Measurements from ENCODE around the gene GABRE.

Gene GABRE

GRCh38 chrX:151977009-151977408 lies 2.5 kb upstream of the GABRE start (continued):
- TF ChIP-seq IKZF3 (tag by site-specific recombination; IDR thresholded peaks at IDR 0.05) (no peak), ZNF292 (tag by site-specific recombination; IDR thresholded peaks at IDR 0.05; ENCODE audit: borderline replicate concordance, low read depth) (no peak), ZNF10 (tag by site-specific recombination; IDR thresholded peaks at IDR 0.05) (no peak), ZIC2 (tag by site-specific recombination; IDR thresholded peaks at IDR 0.05) (no peak), ZNF548 (tag by site-specific recombination; IDR thresholded peaks at IDR 0.05) (no peak), ZFP69B (tag by site-specific recombination; IDR thresholded peaks at IDR 0.05) (no peak), ZNF121 (tag by site-specific recombination; IDR thresholded peaks at IDR 0.05) (no peak), MYNN (tag by site-specific recombination; IDR thresholded peaks at IDR 0.05; ENCODE audit: borderline replicate concordance) (no peak), ZNF239 (tag by site-specific recombination; IDR thresholded peaks at IDR 0.05) (no peak), ZNF501 (tag by site-specific recombination; IDR thresholded peaks at IDR 0.05) (no peak)

- CTCF ChIA-PET, result interaction anchor here (0.6 to 1.1 kb wide), 3 partner anchors 8 to 841 kb away, joined by 3 to 4 read pairs (median 4); no protein-coding TSS in a partner anchor
Observed at GRCh38 chrX:151975736-151976275, 1.3 kb upstream of the GABRE start.

DNA sequence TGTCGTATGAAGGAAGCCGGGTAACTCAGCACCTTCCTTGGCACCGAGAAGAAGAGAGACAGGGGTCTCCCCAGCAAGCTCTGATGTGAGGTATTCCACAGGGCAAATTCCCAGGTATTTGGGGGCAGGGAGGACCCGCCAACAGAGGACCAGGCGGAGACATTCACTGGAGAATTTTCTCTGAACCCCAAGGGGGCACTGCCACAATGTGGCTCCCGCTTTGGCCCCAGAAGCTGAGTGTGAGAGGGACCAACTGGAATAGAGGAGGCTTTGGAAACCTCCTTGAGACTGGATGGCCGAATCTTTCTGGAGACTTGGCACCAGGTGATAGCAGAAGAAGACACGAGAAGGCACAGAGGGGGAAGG lies 735 bp upstream of the GABRE start:
- no peaks in the 10 kb centered on the region for H3K9me3 ChIP-seq (ENCODE audit: control insufficient read depth, insufficient read depth, low read depth, low read length)
- H3K27ac ChIP-seq (ENCODE audit: extremely low read depth, low read depth, low read length), result no peak overlapping the region
- H3K4me3 ChIP-seq (ENCODE audit: low read depth, low read length), result no peak overlapping the region
- H3K36me3 ChIP-seq (ENCODE audit: control insufficient read depth in 2 of 2, insufficient read depth in 1 of 2, low read length in 2 of 2), result peaks cover 0 to 9% of the 10 kb centered on the region in 2 experiments; a peak in 1 of 3 replicates
- no peak for TF ChIP-seq ZNF837 (tag by site-specific recombination; IDR thresholded peaks at IDR 0.05)
- no peak for TF ChIP-seq ZNF175 (tag by site-specific recombination; IDR thresholded peaks at IDR 0.05)
- CTCF ChIA-PET, result interaction anchor here (0.7 to 1.1 kb wide), 4 partner anchors 9 to 260 kb away, joined by 3 to 4 read pairs (median 3); no protein-coding TSS in a partner anchor
- POLR2A ChIA-PET, result no interaction called here
- H3K4me1 ChIP-seq (ENCODE audit: control insufficient read depth, insufficient read depth, low read length), result no peaks in the 10 kb centered on the region

More at GRCh38 chrX:151975736-151976275, 1.3 kb upstream of the GABRE start:
- no peaks in the 10 kb centered on the region for H3K4me1 ChIP-seq (ENCODE audit: control insufficient read depth, insufficient read depth, low read length)
- H3K4me3 ChIP-seq (ENCODE audit: low read depth, low read length), result no peak overlapping the region
- peaks cover 0 to 3% of the 10 kb centered on the region in 2 experiments; a peak in 1 of 3 replicates for H3K36me3 ChIP-seq (ENCODE audit: control insufficient read depth in 2 of 2, insufficient read depth in 1 of 2, low read length in 2 of 2)
- no peak for TF ChIP-seq ZNF26 (tag by site-specific recombination; IDR thresholded peaks at IDR 0.05)
- TF ChIP-seq SCRT2 (tag by site-specific recombination; IDR thresholded peaks at IDR 0.05), result peak; percentile 19
- no peaks in the 10 kb centered on the region for H3K9me3 ChIP-seq (ENCODE audit: control insufficient read depth, insufficient read depth, low read depth, low read length)
- POLR2A ChIA-PET, result no interaction called here
- H3K27ac ChIP-seq (ENCODE audit: extremely low read depth, low read depth, low read length), result no peak overlapping the region

DNA sequence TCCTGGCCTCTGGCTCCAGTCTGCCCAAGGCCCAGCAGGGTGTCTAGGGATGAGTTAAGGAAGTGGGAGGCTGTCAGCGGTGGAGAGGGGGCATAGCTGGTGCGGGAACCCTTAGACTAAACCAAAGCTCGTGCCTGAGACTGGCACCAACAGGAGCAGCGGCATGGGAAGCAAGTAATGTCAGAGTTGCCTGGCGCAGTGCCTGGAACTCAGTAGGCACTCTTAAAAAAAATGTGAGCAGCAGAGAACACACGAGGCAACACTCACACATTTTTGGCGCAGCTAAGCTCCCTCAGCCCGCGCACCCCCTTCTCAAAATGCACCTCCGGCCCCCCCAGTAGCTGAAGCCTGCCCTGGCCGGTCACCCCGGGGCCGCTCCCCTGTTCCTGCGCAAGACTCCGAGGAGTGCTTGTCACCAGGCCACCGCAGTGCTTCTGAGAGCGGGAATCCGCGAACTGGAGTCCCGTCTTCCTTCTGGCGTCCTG lies 583 bp downstream of the GABRE start:
- TF ChIP-seq ZBTB48 (tag by site-specific recombination; IDR thresholded peaks at IDR 0.05) (no peak), ZNF174 (tag by site-specific recombination; IDR thresholded peaks at IDR 0.05) (no peak), ZNF747 (tag by site-specific recombination; IDR thresholded peaks at IDR 0.05) (no peak), ZNF335 (tag by site-specific recombination; conservative IDR thresholded peaks at IDR 0.05) (peak; percentile 54), ZNF426 (tag by site-specific recombination; IDR thresholded peaks at IDR 0.05) (no peak)
- TF ChIP-seq, protein P1, sequence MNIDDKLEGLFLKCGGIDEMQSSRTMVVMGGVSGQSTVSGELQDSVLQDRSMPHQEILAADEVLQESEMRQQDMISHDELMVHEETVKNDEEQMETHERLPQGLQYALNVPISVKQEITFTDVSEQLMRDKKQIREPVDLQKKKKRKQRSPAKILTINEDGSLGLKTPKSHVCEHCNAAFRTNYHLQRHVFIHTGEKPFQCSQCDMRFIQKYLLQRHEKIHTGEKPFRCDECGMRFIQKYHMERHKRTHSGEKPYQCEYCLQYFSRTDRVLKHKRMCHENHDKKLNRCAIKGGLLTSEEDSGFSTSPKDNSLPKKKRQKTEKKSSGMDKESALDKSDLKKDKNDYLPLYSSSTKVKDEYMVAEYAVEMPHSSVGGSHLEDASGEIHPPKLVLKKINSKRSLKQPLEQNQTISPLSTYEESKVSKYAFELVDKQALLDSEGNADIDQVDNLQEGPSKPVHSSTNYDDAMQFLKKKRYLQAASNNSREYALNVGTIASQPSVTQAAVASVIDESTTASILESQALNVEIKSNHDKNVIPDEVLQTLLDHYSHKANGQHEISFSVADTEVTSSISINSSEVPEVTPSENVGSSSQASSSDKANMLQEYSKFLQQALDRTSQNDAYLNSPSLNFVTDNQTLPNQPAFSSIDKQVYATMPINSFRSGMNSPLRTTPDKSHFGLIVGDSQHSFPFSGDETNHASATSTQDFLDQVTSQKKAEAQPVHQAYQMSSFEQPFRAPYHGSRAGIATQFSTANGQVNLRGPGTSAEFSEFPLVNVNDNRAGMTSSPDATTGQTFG (tag by site-specific recombination; IDR thresholded peaks at IDR 0.05; ENCODE audit: borderline replicate concordance), result no peak
- TF ChIP-seq, protein P2, sequence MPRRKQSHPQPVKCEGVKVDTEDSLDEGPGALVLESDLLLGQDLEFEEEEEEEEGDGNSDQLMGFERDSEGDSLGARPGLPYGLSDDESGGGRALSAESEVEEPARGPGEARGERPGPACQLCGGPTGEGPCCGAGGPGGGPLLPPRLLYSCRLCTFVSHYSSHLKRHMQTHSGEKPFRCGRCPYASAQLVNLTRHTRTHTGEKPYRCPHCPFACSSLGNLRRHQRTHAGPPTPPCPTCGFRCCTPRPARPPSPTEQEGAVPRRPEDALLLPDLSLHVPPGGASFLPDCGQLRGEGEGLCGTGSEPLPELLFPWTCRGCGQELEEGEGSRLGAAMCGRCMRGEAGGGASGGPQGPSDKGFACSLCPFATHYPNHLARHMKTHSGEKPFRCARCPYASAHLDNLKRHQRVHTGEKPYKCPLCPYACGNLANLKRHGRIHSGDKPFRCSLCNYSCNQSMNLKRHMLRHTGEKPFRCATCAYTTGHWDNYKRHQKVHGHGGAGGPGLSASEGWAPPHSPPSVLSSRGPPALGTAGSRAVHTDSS (tag by site-specific recombination; IDR thresholded peaks at IDR 0.05), result no peak
- ChIA-PET CTCF (interaction anchor here (0.6 to 1.2 kb wide), 3 partner anchors 23 to 847 kb away, joined by 3 to 5 read pairs (median 3); no protein-coding TSS in a partner anchor), POLR2A (interaction anchor here (1.5 to 1.6 kb wide), 4 partner anchors 8 to 220 kb away, joined by 3 to 8 read pairs (median 6); no protein-coding TSS in a partner anchor)
- Histone ChIP-seq H3K4me1 (ENCODE audit: control insufficient read depth, insufficient read depth, low read length) (no peaks in the 10 kb centered on the region), H3K9me3 (ENCODE audit: control insufficient read depth, insufficient read depth, low read depth, low read length) (no peaks in the 10 kb centered on the region), H3K36me3 (ENCODE audit: control insufficient read depth in 2 of 2, insufficient read depth in 1 of 2, low read length in 2 of 2) (peaks cover 0 to 22% of the 10 kb centered on the region in 2 experiments; a peak in 1 of 3 replicates), H3K4me3 (ENCODE audit: low read depth, low read length) (peak overlapping the region; percentile 50), H3K27ac (ENCODE audit: extremely low read depth, low read depth, low read length) (no peak overlapping the region)
